GM23338 (cell line): ENCODE data around the gene AAGAB. TPM values are rescaled to one million over a fixed set of nuclear protein-coding genes. Genes with fewer than 3 reads are reported as not detected.

Source experiments
- ATAC-seq: fragments of 200-7000 bp; cut with Tn5 transposase; 3 replicates; pipeline ENCODE4 v1.9.1; 2020
- DNase-seq: peaks from one replicate; pipeline ENCODE4 v3.0.0-alpha.2; 2015; ENCODE audit warnings: low spot score
- H2AFZ ChIP-seq: fragments of 200-600 bp; sonication (generic); 2 replicates; pipeline ENCODE4 v1.8.0; 2016; ENCODE audit warnings: antibody characterized with exemption, mild to moderate bottlenecking, moderate library complexity
- H3F3A ChIP-seq: fragments of 200-600 bp; sonication (generic); replicated peaks from 2 replicates; pipeline ENCODE4 v1.8.0; 2017; ENCODE audit warnings: antibody characterized with exemption, mixed run types, low read depth
- H3K27ac ChIP-seq: fragments of 200-600 bp; sonication (generic); 2 replicates; pipeline ENCODE4 v1.6.1; 2016; ENCODE audit warnings: low read depth
- H3K27me3 ChIP-seq: fragments of 200-600 bp; sonication (generic); 2 replicates; pipeline ENCODE4 v1.8.0; 2016; ENCODE audit warnings: mild to moderate bottlenecking, mixed run types, moderate library complexity; ENCODE audit not compliant: insufficient read depth
- H3K36me3 ChIP-seq: fragments of 200-600 bp; sonication (generic); 2 replicates; pipeline ENCODE4 v1.8.0; 2016; ENCODE audit warnings: mild to moderate bottlenecking; ENCODE audit not compliant: insufficient read depth
- H3K4me1 ChIP-seq: fragments of 200-600 bp; sonication (generic); 2 replicates; pipeline ENCODE4 v1.8.0; 2016; ENCODE audit warnings: mild to moderate bottlenecking, moderate library complexity; ENCODE audit not compliant: insufficient read depth
- H3K4me2 ChIP-seq: fragments of 200-600 bp; sonication (generic); 2 replicates; pipeline ENCODE4 v1.7.1; 2017; ENCODE audit warnings: mixed run types
- H3K4me3 ChIP-seq: fragments of 200-600 bp; sonication (generic); 2 replicates; pipeline ENCODE4 v1.6.1; 2016; ENCODE audit warnings: mixed run types
- H3K79me2 ChIP-seq: fragments of 200-600 bp; sonication (generic); replicated peaks from 2 replicates; pipeline ENCODE4 v1.8.0; 2017; ENCODE audit warnings: mild to moderate bottlenecking; ENCODE audit not compliant: insufficient read depth
- H3K9me2 ChIP-seq: fragments of 200-600 bp; sonication (generic); 2 replicates; pipeline ENCODE4 v1.8.0; 2017; ENCODE audit not compliant: insufficient read depth
- H4K20me1 ChIP-seq: fragments of 200-600 bp; sonication (generic); replicated peaks from 2 replicates; pipeline ENCODE4 v1.8.0; 2017; ENCODE audit warnings: mild to moderate bottlenecking; ENCODE audit not compliant: insufficient read depth
- H3K27ac Mint-ChIP-seq: 2 replicates; pipeline ENCODE4 v1.8.0; 2020; ENCODE audit warnings: inconsistent platforms, mild to moderate bottlenecking, moderate library complexity, mixed read lengths
- H3K27me3 Mint-ChIP-seq: 3 replicates; pipeline ENCODE4 v1.8.0; 2022; ENCODE audit warnings: low read depth, mild to moderate bottlenecking, moderate library complexity, mixed read lengths, inconsistent platforms; ENCODE audit not compliant: insufficient read depth, poor library complexity
- H3K36me3 Mint-ChIP-seq: 3 replicates; pipeline ENCODE4 v1.8.0; 2021; ENCODE audit warnings: low read depth, mild to moderate bottlenecking, inconsistent platforms, moderate library complexity, mixed read lengths
- H3K4me1 Mint-ChIP-seq: 3 replicates; pipeline ENCODE4 v1.8.0; 2020; ENCODE audit warnings: mild to moderate bottlenecking, inconsistent platforms, mixed read lengths
- H3K4me3 Mint-ChIP-seq: 3 replicates; pipeline ENCODE4 v1.8.0; 2021; ENCODE audit warnings: moderate library complexity, mild to moderate bottlenecking, inconsistent platforms, mixed read lengths
- H3K9me3 Mint-ChIP-seq: 3 replicates; pipeline ENCODE4 v1.8.0; 2020; ENCODE audit warnings: moderate library complexity, mild to moderate bottlenecking, inconsistent platforms, mixed read lengths
- ETS1 ChIP-seq: IDR thresholded peaks from 2 replicates; pipeline ENCODE4 v1.6.1; 2016; ENCODE audit warnings: antibody characterized with exemption
- EZH2 ChIP-seq: fragments of 200-600 bp; sonication (generic); IDR thresholded peaks from one replicate; pipeline ENCODE4 v1.8.0; 2017; ENCODE audit warnings: antibody characterized with exemption, mild to moderate bottlenecking, low read depth; ENCODE audit not compliant: unreplicated experiment
- EZH2phosphoT487 ChIP-seq: fragments of 200-600 bp; sonication (generic); IDR thresholded peaks from one replicate; pipeline ENCODE4 v1.8.1; 2018; ENCODE audit warnings: antibody characterized with exemption; ENCODE audit not compliant: unreplicated experiment
- JUNB ChIP-seq: IDR thresholded peaks from one replicate; pipeline ENCODE4 v1.6.1; 2016; ENCODE audit warnings: antibody characterized with exemption; ENCODE audit not compliant: unreplicated experiment
- POLR2AphosphoS5 ChIP-seq: IDR thresholded peaks from 2 replicates; pipeline ENCODE4 v1.6.1; 2016; ENCODE audit warnings: antibody characterized with exemption, low read depth
- STAT1 ChIP-seq: IDR thresholded peaks from one replicate; pipeline ENCODE4 v1.6.1; 2016; ENCODE audit warnings: antibody characterized with exemption; ENCODE audit not compliant: unreplicated experiment
- ZNF331 ChIP-seq: fragments of 250-450 bp; sonication (Bioruptor Pico); IDR thresholded peaks from 2 replicates; pipeline ENCODE4 v1.5.0; 2020; ENCODE audit warnings: low read depth, mild to moderate bottlenecking, moderate library complexity
- polyA plus RNA-seq: library from polyadenylated mRNA; unstranded; fragments of >200 nt; fragmentation: Nextera tagmentation; extraction: Ambion mirVana; gene quantifications from 2 replicates; pipeline ENCODE4 v1.2.1, GENCODE V29; 2016
- total RNA-seq: library from RNA; depleted of rRNA; stranded (reverse); fragments of >200 nt; shearing (Covaris generic); gene quantifications from 2 replicates; pipeline ENCODE4 v1.2.3, GENCODE V29; 2014
- TF ChIP-seq, protein P1 (sequence below): IDR thresholded peaks from one replicate; pipeline ENCODE4 v1.6.1; 2018; ENCODE audit warnings: antibody characterized with exemption; ENCODE audit not compliant: unreplicated experiment
- TF ChIP-seq, protein P2 (sequence below): fragments of 250-450 bp; sonication (Bioruptor Pico); IDR thresholded peaks from 2 replicates; pipeline ENCODE4 v1.5.0; 2020; ENCODE audit warnings: mild to moderate bottlenecking, moderate library complexity

Gene AAGAB
- total and polyA plus RNA-seq, 2 experiments from 2014 or later: 20.8 to 42.8 TPM

GRCh38 chr15:67168694-67169093, 85.8 kb downstream of the AAGAB start:
- H2AFZ ChIP-seq: no peak overlapping the region
- peaks cover 21% of the 10 kb centered on the region for H3K36me3 Mint-ChIP-seq
- no peaks in the 10 kb centered on the region; the same call in 1 of the 2 replicates for H3K36me3 ChIP-seq

More at GRCh38 chr15:67168694-67169093, 85.8 kb downstream of the AAGAB start:
- Histone ChIP-seq H3K9me2 (no peaks in the 10 kb centered on the region), H3K4me1 (peaks cover 28% of the 10 kb centered on the region), H3F3A (peaks cover 15% of the 10 kb centered on the region; the same call in 1 of the 2 replicates), H3K4me2 (no peak overlapping the region), H3K79me2 (no peaks in the 10 kb centered on the region), H4K20me1 (no peaks in the 10 kb centered on the region), H3K27ac (no peak overlapping the region), H3K4me3 (no peak overlapping the region), H3K27me3 (no peaks in the 10 kb centered on the region)
- ATAC-seq (no peak), DNase-seq (no peak)
- TF ChIP-seq EZH2phosphoT487 (no peak), JUNB (no peak), STAT1 (no peak), ETS1 (no peak), POLR2AphosphoS5 (no peak), ZNF331 (CRISPR knock-in tag) (no peak), EZH2 (no peak)
- TF ChIP-seq, protein P1, sequence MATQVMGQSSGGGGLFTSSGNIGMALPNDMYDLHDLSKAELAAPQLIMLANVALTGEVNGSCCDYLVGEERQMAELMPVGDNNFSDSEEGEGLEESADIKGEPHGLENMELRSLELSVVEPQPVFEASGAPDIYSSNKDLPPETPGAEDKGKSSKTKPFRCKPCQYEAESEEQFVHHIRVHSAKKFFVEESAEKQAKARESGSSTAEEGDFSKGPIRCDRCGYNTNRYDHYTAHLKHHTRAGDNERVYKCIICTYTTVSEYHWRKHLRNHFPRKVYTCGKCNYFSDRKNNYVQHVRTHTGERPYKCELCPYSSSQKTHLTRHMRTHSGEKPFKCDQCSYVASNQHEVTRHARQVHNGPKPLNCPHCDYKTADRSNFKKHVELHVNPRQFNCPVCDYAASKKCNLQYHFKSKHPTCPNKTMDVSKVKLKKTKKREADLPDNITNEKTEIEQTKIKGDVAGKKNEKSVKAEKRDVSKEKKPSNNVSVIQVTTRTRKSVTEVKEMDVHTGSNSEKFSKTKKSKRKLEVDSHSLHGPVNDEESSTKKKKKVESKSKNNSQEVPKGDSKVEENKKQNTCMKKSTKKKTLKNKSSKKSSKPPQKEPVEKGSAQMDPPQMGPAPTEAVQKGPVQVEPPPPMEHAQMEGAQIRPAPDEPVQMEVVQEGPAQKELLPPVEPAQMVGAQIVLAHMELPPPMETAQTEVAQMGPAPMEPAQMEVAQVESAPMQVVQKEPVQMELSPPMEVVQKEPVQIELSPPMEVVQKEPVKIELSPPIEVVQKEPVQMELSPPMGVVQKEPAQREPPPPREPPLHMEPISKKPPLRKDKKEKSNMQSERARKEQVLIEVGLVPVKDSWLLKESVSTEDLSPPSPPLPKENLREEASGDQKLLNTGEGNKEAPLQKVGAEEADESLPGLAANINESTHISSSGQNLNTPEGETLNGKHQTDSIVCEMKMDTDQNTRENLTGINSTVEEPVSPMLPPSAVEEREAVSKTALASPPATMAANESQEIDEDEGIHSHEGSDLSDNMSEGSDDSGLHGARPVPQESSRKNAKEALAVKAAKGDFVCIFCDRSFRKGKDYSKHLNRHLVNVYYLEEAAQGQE: no peak
- TF ChIP-seq, protein P2, sequence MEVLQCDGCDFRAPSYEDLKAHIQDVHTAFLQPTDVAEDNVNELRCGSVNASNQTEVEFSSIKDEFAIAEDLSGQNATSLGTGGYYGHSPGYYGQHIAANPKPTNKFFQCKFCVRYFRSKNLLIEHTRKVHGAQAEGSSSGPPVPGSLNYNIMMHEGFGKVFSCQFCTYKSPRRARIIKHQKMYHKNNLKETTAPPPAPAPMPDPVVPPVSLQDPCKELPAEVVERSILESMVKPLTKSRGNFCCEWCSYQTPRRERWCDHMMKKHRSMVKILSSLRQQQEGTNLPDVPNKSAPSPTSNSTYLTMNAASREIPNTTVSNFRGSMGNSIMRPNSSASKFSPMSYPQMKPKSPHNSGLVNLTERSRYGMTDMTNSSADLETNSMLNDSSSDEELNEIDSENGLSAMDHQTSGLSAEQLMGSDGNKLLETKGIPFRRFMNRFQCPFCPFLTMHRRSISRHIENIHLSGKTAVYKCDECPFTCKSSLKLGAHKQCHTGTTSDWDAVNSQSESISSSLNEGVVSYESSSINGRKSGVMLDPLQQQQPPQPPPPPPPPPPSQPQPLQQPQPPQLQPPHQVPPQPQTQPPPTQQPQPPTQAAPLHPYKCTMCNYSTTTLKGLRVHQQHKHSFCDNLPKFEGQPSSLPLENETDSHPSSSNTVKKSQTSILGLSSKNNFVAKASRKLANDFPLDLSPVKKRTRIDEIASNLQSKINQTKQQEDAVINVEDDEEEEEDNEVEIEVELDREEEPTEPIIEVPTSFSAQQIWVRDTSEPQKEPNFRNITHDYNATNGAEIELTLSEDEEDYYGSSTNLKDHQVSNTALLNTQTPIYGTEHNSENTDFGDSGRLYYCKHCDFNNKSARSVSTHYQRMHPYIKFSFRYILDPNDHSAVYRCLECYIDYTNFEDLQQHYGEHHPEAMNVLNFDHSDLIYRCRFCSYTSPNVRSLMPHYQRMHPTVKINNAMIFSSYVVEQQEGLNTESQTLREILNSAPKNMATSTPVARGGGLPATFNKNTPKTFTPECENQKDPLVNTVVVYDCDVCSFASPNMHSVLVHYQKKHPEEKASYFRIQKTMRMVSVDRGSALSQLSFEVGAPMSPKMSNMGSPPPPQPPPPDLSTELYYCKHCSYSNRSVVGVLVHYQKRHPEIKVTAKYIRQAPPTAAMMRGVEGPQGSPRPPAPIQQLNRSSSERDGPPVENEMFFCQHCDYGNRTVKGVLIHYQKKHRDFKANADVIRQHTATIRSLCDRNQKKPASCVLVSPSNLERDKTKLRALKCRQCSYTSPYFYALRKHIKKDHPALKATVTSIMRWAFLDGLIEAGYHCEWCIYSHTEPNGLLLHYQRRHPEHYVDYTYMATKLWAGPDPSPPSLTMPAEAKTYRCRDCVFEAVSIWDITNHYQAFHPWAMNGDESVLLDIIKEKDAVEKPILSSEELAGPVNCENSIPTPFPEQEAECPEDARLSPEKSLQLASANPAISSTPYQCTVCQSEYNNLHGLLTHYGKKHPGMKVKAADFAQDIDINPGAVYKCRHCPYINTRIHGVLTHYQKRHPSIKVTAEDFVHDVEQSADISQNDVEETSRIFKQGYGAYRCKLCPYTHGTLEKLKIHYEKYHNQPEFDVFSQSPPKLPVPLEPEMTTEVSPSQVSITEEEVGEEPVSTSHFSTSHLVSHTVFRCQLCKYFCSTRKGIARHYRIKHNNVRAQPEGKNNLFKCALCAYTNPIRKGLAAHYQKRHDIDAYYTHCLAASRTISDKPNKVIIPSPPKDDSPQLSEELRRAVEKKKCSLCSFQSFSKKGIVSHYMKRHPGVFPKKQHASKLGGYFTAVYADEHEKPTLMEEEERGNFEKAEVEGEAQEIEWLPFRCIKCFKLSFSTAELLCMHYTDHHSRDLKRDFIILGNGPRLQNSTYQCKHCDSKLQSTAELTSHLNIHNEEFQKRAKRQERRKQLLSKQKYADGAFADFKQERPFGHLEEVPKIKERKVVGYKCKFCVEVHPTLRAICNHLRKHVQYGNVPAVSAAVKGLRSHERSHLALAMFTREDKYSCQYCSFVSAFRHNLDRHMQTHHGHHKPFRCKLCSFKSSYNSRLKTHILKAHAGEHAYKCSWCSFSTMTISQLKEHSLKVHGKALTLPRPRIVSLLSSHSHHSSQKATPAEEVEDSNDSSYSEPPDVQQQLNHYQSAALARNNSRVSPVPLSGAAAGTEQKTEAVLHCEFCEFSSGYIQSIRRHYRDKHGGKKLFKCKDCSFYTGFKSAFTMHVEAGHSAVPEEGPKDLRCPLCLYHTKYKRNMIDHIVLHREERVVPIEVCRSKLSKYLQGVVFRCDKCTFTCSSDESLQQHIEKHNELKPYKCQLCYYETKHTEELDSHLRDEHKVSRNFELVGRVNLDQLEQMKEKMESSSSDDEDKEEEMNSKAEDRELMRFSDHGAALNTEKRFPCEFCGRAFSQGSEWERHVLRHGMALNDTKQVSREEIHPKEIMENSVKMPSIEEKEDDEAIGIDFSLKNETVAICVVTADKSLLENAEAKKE (CRISPR knock-in tag): no peak
- peaks cover 5% of the 10 kb centered on the region for H3K27me3 Mint-ChIP-seq
- no peak overlapping the region for H3K27ac Mint-ChIP-seq
- H3K9me3 Mint-ChIP-seq: no peaks in the 10 kb centered on the region; the same call in 2 of the 3 replicates
- peaks cover 54% of the 10 kb centered on the region for H3K4me1 Mint-ChIP-seq
- H3K4me3 Mint-ChIP-seq: no peak overlapping the region
